MCF 10A (cell line): ENCODE data around the gene INVS. TPM values are rescaled to one million over a fixed set of nuclear protein-coding genes. Genes with fewer than 3 reads are reported as not detected.

ENCODE experiments used
- BruUV-seq: library from RNA; stranded (reverse); fragments of 400-500 nt; replicated peaks from 2 replicates; lab custom pipeline; 2021; lab: Mats Ljungman, UMichigan
- CTCF ChIA-PET: fragments of 300-600 bp; sonication (Branson Sonifier 250); formaldehyde crosslinking; extraction: SDS; loops from one replicate; lab custom pipeline; 2021; ENCODE audit warnings: antibody characterized with exemption, inconsistent platforms; lab: Yijun Ruan, JAX
- POLR2A ChIA-PET: fragments of 300-600, 350-650 bp; sonication (Branson Sonifier 250); formaldehyde crosslinking; extraction: SDS; loops from one replicate; lab custom pipeline; 2020; ENCODE audit warnings: antibody characterized with exemption, inconsistent platforms; lab: Yijun Ruan, JAX
- DNase-seq: peaks from one replicate; pipeline ENCODE4 v3.0.0-alpha.2; 2018; ENCODE audit not compliant: unreplicated experiment
- H3K27ac Mint-ChIP-seq: one replicate; pipeline ENCODE4 v1.8.0; 2022; ENCODE audit warnings: mild to moderate bottlenecking, low read depth, mixed read lengths; ENCODE audit not compliant: unreplicated experiment
- H3K27me3 Mint-ChIP-seq: one replicate; pipeline ENCODE4 v1.8.0; 2022; ENCODE audit warnings: mixed read lengths; ENCODE audit not compliant: insufficient read depth, unreplicated experiment
- H3K36me3 Mint-ChIP-seq: one replicate; pipeline ENCODE4 v1.8.0; 2022; ENCODE audit warnings: mild to moderate bottlenecking, moderate library complexity, mixed read lengths; ENCODE audit not compliant: insufficient read depth, unreplicated experiment
- H3K4me1 Mint-ChIP-seq: one replicate; pipeline ENCODE4 v1.8.0; 2022; ENCODE audit warnings: mixed read lengths; ENCODE audit not compliant: insufficient read depth, unreplicated experiment
- H3K4me3 Mint-ChIP-seq: one replicate; pipeline ENCODE4 v1.8.0; 2022; ENCODE audit warnings: mild to moderate bottlenecking, moderate library complexity, mixed read lengths; ENCODE audit not compliant: unreplicated experiment
- H3K9me3 Mint-ChIP-seq: one replicate; pipeline ENCODE4 v1.8.0; 2022; ENCODE audit warnings: mixed read lengths; ENCODE audit not compliant: unreplicated experiment
- intact Hi-C: fragments of 100-400 bp; cut with micrococcal nuclease; formaldehyde crosslinking; loops from 2 replicates; pipeline ENCODE4 v1.14.1; 2022
- total RNA-seq: library from RNA; stranded (reverse); gene quantifications from 2 replicates; pipeline ENCODE4 v1.2.3, GENCODE V29; 2022
- TF ChIP-seq, protein P1 (sequence below): fragments of 200-600 bp; IDR thresholded peaks from one replicate; pipeline ENCODE4 v1.8.0; 2022; ENCODE audit warnings: antibody characterized with exemption, mild to moderate bottlenecking; ENCODE audit not compliant: unreplicated experiment

INVS gene
- total RNA-seq, 1 experiment from 2014 or later: 21.9 TPM

DNA sequence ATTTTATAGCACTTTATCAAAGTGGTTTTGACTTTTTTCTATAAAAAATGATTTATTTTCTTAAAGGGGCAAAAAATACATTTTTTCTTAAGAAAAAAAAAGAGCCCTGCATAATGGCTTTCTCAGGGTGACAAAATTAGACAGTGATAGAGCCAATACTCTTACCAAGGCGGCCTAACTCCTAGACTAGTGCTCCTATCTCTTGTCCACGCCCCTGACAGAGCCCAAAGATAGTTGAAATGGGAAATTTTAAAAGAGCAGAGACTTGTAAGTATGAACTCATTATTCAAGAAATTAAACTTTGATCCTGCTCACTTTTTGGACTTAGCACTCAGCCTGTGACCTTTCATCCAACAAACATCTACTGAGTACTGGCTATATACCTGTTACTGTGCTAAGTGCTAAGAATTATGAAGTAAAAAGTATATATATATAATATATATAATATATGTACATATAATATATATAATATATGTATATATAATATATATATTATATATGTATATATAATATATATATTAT lies 1.2 kb downstream of the INVS start:
- Mint-ChIP-seq H3K4me3 (peak overlapping the region; percentile 97), H3K4me1 (peaks cover 19% of the 10 kb centered on the region), H3K9me3 (no peaks in the 10 kb centered on the region), H3K27ac (peak overlapping the region; percentile 96), H3K27me3 (no peaks in the 10 kb centered on the region), H3K36me3 (peaks cover 22% of the 10 kb centered on the region)
- intact Hi-C loops: no loop called here
- CTCF ChIA-PET: no interaction called here
- TF ChIP-seq, protein P1, sequence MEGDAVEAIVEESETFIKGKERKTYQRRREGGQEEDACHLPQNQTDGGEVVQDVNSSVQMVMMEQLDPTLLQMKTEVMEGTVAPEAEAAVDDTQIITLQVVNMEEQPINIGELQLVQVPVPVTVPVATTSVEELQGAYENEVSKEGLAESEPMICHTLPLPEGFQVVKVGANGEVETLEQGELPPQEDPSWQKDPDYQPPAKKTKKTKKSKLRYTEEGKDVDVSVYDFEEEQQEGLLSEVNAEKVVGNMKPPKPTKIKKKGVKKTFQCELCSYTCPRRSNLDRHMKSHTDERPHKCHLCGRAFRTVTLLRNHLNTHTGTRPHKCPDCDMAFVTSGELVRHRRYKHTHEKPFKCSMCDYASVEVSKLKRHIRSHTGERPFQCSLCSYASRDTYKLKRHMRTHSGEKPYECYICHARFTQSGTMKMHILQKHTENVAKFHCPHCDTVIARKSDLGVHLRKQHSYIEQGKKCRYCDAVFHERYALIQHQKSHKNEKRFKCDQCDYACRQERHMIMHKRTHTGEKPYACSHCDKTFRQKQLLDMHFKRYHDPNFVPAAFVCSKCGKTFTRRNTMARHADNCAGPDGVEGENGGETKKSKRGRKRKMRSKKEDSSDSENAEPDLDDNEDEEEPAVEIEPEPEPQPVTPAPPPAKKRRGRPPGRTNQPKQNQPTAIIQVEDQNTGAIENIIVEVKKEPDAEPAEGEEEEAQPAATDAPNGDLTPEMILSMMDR: no peak
- TSS peak; percentile 59 for BruUV-seq
- DNase-seq: no peak
- POLR2A ChIA-PET: interaction anchor here (0.9 to 3.0 kb wide), 8 partner anchors 8 to 279 kb away, joined by 3 to 20 read pairs (median 6); partner anchors contain the start of gene NR4A3

DNA sequence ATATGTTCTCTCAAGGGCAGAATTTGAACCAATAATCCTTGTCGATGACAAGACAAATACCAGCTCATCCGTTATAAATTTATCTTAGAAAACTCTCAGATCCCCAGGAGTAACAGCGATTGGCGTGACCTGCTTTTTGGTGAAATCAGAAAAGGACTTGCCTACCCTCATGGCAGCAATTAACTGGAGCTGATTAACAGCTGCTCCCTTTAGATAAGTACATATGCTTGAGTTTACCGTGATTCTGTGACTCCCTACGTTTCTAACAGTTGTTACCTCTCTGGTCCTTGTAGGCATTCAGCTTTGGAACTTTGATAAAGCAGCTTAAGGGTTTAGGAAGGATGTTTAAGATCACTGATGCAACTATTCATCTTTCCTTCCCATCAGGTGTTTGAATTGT lies 2.6 kb downstream of the INVS start:
- CTCF ChIA-PET: interaction anchor here (0.6 to 0.9 kb wide), 3 partner anchors 10 to 411 kb away, joined by 3 to 5 read pairs (median 4); no protein-coding TSS in a partner anchor
- TF ChIP-seq, protein P1: no peak
- no peak for DNase-seq
- Mint-ChIP-seq H3K27me3 (no peaks in the 10 kb centered on the region), H3K9me3 (no peaks in the 10 kb centered on the region), H3K4me1 (peaks cover 9% of the 10 kb centered on the region), H3K36me3 (peaks cover 22% of the 10 kb centered on the region), H3K27ac (no peak overlapping the region), H3K4me3 (no peak overlapping the region)
- POLR2A ChIA-PET: interaction anchor here (0.7 to 1.3 kb wide), 4 partner anchors 8 to 280 kb away, joined by 3 to 5 read pairs (median 4); partner anchors contain the start of gene NR4A3
- no TSS peak for BruUV-seq
- intact Hi-C loops: no loop called here

DNA sequence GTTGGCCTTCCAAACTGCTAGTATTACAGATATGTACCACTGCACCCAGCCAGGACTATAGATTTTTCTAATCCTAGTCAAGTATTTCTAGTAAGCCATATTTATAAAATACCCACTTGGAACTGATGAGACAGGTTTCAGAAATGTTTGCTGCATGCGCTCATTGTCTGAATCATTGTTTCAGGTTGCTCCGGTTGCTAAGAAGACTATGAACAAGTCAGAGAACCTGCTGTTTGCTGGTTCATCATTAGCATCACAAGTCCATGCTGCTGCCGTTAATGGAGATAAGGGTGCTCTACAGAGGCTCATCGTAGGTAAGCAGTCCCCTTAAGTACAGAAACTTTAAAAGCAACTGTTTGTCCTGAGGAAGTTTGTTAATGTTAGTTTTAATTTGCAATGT lies 5.3 kb downstream of the INVS start:
- CTCF ChIA-PET: no interaction called here
- no peaks in the 10 kb centered on the region for H3K4me1 Mint-ChIP-seq
- no peaks in the 10 kb centered on the region for H3K9me3 Mint-ChIP-seq
- BruUV-seq: no TSS peak
- TF ChIP-seq, protein P1: no peak
- no peak overlapping the region for H3K4me3 Mint-ChIP-seq
- intact Hi-C loops: no loop called here
- DNase-seq: no peak
- H3K36me3 Mint-ChIP-seq: peaks cover 24% of the 10 kb centered on the region
- H3K27ac Mint-ChIP-seq: no peak overlapping the region
- H3K27me3 Mint-ChIP-seq: no peaks in the 10 kb centered on the region
- POLR2A ChIA-PET: no interaction called here

DNA sequence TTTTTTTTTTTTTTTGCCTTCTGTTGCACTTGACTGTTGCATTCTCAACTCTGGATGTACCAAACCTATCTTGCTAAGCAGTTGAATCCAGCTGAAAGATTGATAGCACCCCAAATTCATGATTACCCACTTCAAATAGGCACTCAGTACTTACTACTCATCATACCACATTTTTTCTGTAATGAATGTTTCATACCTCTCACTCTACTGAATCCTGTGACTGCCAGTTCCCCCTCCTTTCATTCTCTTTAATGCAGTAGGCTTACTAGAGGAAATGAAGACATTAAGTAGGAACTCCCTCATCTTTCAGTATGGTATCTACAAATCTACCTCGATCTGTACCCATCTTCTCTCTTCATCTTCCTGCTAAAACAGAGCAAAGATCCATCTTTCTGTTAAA lies 6.8 kb downstream of the INVS start:
- Mint-ChIP-seq H3K9me3 (no peaks in the 10 kb centered on the region), H3K27ac (no peak overlapping the region), H3K36me3 (peaks cover 24% of the 10 kb centered on the region), H3K27me3 (no peaks in the 10 kb centered on the region), H3K4me1 (peaks cover 8% of the 10 kb centered on the region), H3K4me3 (no peak overlapping the region)
- POLR2A ChIA-PET: interaction anchor here (0.6 kb wide), 1 partner anchor 11 kb away, joined by 4 read pairs; no protein-coding TSS in a partner anchor
- no TSS peak for BruUV-seq
- DNase-seq: no peak
- intact Hi-C loops: no loop called here
- TF ChIP-seq, protein P1: no peak
- CTCF ChIA-PET: interaction anchor here (1.0 kb wide), 1 partner anchor 10 kb away, joined by 4 read pairs; no protein-coding TSS in a partner anchor
